Activated T-helper 2 cell treated with anti-CD3 and anti-CD28 coated beads, Interferon-gamma antibody, Interleukin-2, Interleukin-4, amounts not matched to agents 10 μg/mL and 5 μg/mL and 100 μg/mL, durations not matched to agents 14 hours and 24 hours and 36 hours (primary cell): ENCODE measurements around the gene L1TD1. TPM values are rescaled to one million over a fixed set of nuclear protein-coding genes. Genes with fewer than 3 reads are reported as not detected.
"Not testable (repeated sequence)": the region's sequence is repeated elsewhere in the genome, so short reads cannot be mapped to it uniquely, and the experiment has no call there.

Source experiments
- DNase-seq: peaks from one replicate; pipeline ENCODE4 v3.0.0; 2021; ENCODE audit warnings: low spot score
- H3K27ac Mint-ChIP-seq: one replicate; pipeline ENCODE4 v1.8.0; 2021; ENCODE audit warnings: mixed read lengths
- H3K27me3 Mint-ChIP-seq: one replicate; pipeline ENCODE4 v1.8.0; 2021; ENCODE audit warnings: low read depth, mixed read lengths
- H3K36me3 Mint-ChIP-seq: one replicate; pipeline ENCODE4 v1.8.0; 2021; ENCODE audit warnings: low read depth, mixed read lengths
- H3K4me1 Mint-ChIP-seq: one replicate; pipeline ENCODE4 v1.8.0; 2021; ENCODE audit warnings: low read depth, mixed read lengths
- H3K4me3 Mint-ChIP-seq: one replicate; pipeline ENCODE4 v1.8.0; 2021; ENCODE audit warnings: low read depth, mild to moderate bottlenecking, moderate library complexity, mixed read lengths
- H3K9me3 Mint-ChIP-seq: one replicate; pipeline ENCODE4 v1.8.0; 2021; ENCODE audit warnings: mixed read lengths
- intact Hi-C: fragments of 100-400 bp; cut with micrococcal nuclease; formaldehyde crosslinking; loops from one replicate; pipeline ENCODE4 v1.15.1; 2023
- total RNA-seq: library from RNA; stranded (reverse); gene quantifications from 2 replicates; pipeline ENCODE4 v1.2.3, GENCODE V29; 2022

The L1TD1 gene
- total RNA-seq, 1 donor from 2014 or later, result not detected

GRCh38 chr1:62209931-62210595, 15.4 kb downstream of the L1TD1 start:
- Mint-ChIP-seq H3K4me1 (peaks cover 4% of the 10 kb centered on the region), H3K27ac (no peak overlapping the region), H3K27me3 (peaks cover 5% of the 10 kb centered on the region), H3K9me3 (peaks cover 25% of the 10 kb centered on the region), H3K4me3 (no peak overlapping the region), H3K36me3 (no peaks in the 10 kb centered on the region)
- intact Hi-C loops, result no loop called here
- no peak for DNase-seq

GRCh38 chr1:62210960-62211359, 16.3 kb downstream of the L1TD1 start:
- Mint-ChIP-seq H3K27me3 (peaks cover 5% of the 10 kb centered on the region), H3K27ac (no peak overlapping the region), H3K4me3 (no peak overlapping the region), H3K4me1 (peaks cover 4% of the 10 kb centered on the region), H3K36me3 (no peaks in the 10 kb centered on the region), H3K9me3 (peaks cover 25% of the 10 kb centered on the region)
- DNase-seq, result no peak
- intact Hi-C loops, result no loop called here

- peaks cover 21% of the 10 kb centered on the region for H3K9me3 Mint-ChIP-seq
These were observed 17.8 kb downstream of the L1TD1 start for GRCh38 chr1:62212411-62212810.

GRCh38 chr1:62213075-62213914, 18.6 kb downstream of the L1TD1 start:
- H3K4me3 Mint-ChIP-seq, result no peak overlapping the region
- no peak for DNase-seq
- intact Hi-C loops, result no loop called here
- no peaks in the 10 kb centered on the region for H3K36me3 Mint-ChIP-seq
- no peaks in the 10 kb centered on the region for H3K27me3 Mint-ChIP-seq
- no peak overlapping the region for H3K27ac Mint-ChIP-seq
- peaks cover 21% of the 10 kb centered on the region for H3K9me3 Mint-ChIP-seq
- peaks cover 4% of the 10 kb centered on the region for H3K4me1 Mint-ChIP-seq

More at GRCh38 chr1:62212411-62212810, 17.8 kb downstream of the L1TD1 start:
- Mint-ChIP-seq H3K4me3 (no peak overlapping the region), H3K36me3 (no peaks in the 10 kb centered on the region), H3K27ac (no peak overlapping the region), H3K27me3 (no peaks in the 10 kb centered on the region), H3K4me1 (peaks cover 4% of the 10 kb centered on the region)
- DNase-seq, result no peak
- intact Hi-C loops, result no loop called here

- H3K27ac Mint-ChIP-seq, result no peak overlapping the region
- no peaks in the 10 kb centered on the region for H3K36me3 Mint-ChIP-seq
- intact Hi-C loops, result no loop called here
- H3K27me3 Mint-ChIP-seq, result no peaks in the 10 kb centered on the region
- no peaks in the 10 kb centered on the region for H3K4me1 Mint-ChIP-seq
- H3K9me3 Mint-ChIP-seq, result no peaks in the 10 kb centered on the region
- no peak overlapping the region for H3K4me3 Mint-ChIP-seq
- DNase-seq, result no peak
These were observed 24.0 kb downstream of the L1TD1 start for GRCh38 chr1:62218604-62219003.

GRCh38 chr1:62220456-62220855, 25.8 kb downstream of the L1TD1 start:
- intact Hi-C loops, DNase-seq, H3K27ac Mint-ChIP-seq, H3K36me3 Mint-ChIP-seq, H3K4me1 Mint-ChIP-seq, H3K27me3 Mint-ChIP-seq, H3K4me3 Mint-ChIP-seq, H3K9me3 Mint-ChIP-seq: not testable (repeated sequence)

- Mint-ChIP-seq H3K4me3 (no peak overlapping the region), H3K27me3 (no peaks in the 10 kb centered on the region), H3K36me3 (no peaks in the 10 kb centered on the region), H3K27ac (no peak overlapping the region), H3K4me1 (no peaks in the 10 kb centered on the region), H3K9me3 (no peaks in the 10 kb centered on the region)
- DNase-seq, result no peak
- intact Hi-C loops, result no loop called here
These were observed 26.5 kb downstream of the L1TD1 start for GRCh38 chr1:62221171-62221570.

GRCh38 chr1:62222321-62222720, 27.7 kb downstream of the L1TD1 start:
- Mint-ChIP-seq H3K27ac (no peak overlapping the region), H3K27me3 (no peaks in the 10 kb centered on the region), H3K9me3 (no peaks in the 10 kb centered on the region), H3K36me3 (no peaks in the 10 kb centered on the region), H3K4me3 (no peak overlapping the region), H3K4me1 (no peaks in the 10 kb centered on the region)
- intact Hi-C loops, result no loop called here
- no peak for DNase-seq

- DNase-seq, result no peak
- Mint-ChIP-seq H3K4me3 (no peak overlapping the region), H3K36me3 (no peaks in the 10 kb centered on the region), H3K27ac (no peak overlapping the region), H3K4me1 (no peaks in the 10 kb centered on the region), H3K27me3 (no peaks in the 10 kb centered on the region), H3K9me3 (no peaks in the 10 kb centered on the region)
- intact Hi-C loops, result no loop called here
These were observed 29.5 kb downstream of the L1TD1 start for GRCh38 chr1:62224182-62224581.

- intact Hi-C loops, result no loop called here
- no peak overlapping the region for H3K4me3 Mint-ChIP-seq
- no peaks in the 10 kb centered on the region for H3K9me3 Mint-ChIP-seq
- no peaks in the 10 kb centered on the region for H3K27me3 Mint-ChIP-seq
- H3K4me1 Mint-ChIP-seq, result no peaks in the 10 kb centered on the region
- H3K36me3 Mint-ChIP-seq, result no peaks in the 10 kb centered on the region
- no peak for DNase-seq
- no peak overlapping the region for H3K27ac Mint-ChIP-seq
These were observed 32.8 kb downstream of the L1TD1 start for GRCh38 chr1:62227496-62227895.

GRCh38 chr1:62228136-62228882, 33.7 kb downstream of the L1TD1 start:
- Mint-ChIP-seq H3K4me3 (no peak overlapping the region), H3K4me1 (no peaks in the 10 kb centered on the region), H3K27ac (no peak overlapping the region), H3K9me3 (no peaks in the 10 kb centered on the region), H3K36me3 (no peaks in the 10 kb centered on the region), H3K27me3 (no peaks in the 10 kb centered on the region)
- no peak for DNase-seq
- intact Hi-C loops, result no loop called here

- Mint-ChIP-seq H3K27ac (no peak overlapping the region), H3K9me3 (no peaks in the 10 kb centered on the region), H3K4me1 (no peaks in the 10 kb centered on the region), H3K4me3 (no peak overlapping the region), H3K27me3 (no peaks in the 10 kb centered on the region), H3K36me3 (no peaks in the 10 kb centered on the region)
- DNase-seq, result no peak
- intact Hi-C loops, result no loop called here
These were observed 34.2 kb downstream of the L1TD1 start for GRCh38 chr1:62228883-62229187.

- Mint-ChIP-seq H3K36me3 (no peaks in the 10 kb centered on the region), H3K4me1 (no peaks in the 10 kb centered on the region), H3K9me3 (no peaks in the 10 kb centered on the region)
These were observed 34.8 kb downstream of the L1TD1 start for GRCh38 chr1:62229468-62229867.

More at GRCh38 chr1:62229468-62229867, 34.8 kb downstream of the L1TD1 start:
- no peaks in the 10 kb centered on the region for H3K27me3 Mint-ChIP-seq
- no peak overlapping the region for H3K27ac Mint-ChIP-seq
- no peak for DNase-seq
- intact Hi-C loops, result no loop called here
- H3K4me3 Mint-ChIP-seq, result no peak overlapping the region
